ENCODE data around the gene TLX2. TPM values are rescaled to one million over a fixed set of nuclear protein-coding genes. Genes with fewer than 3 reads are reported as not detected.

Gene TLX2
- total and polyA plus RNA-seq, 2 of the 13 experiments (the other 11 are each of a cell fraction or from before 2014, with no cell fraction given), result 0.05 to 0.20 TPM

DNA sequence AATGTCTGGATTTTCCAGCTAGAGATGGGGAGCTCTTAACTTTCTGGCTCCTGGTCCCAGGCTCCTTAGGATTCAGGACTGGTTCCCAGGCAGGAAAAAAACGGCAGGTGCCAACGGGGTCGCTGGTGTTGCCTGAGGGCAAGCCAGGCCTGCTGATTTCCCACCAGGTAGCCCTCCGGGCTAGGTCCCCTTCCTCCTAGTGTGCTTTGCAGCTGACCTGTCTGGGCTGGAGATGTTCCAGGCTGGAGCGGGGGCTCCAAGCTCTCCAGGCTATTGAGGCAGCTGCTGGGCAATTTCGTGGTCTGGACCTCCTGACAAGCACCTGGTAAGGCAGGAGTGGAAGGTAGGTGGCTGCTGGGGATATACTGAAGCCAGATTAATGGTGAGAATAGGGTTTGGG is 39.8 kb upstream of the TLX2 start:
- ATAC-seq, result no peak
- Histone ChIP-seq H3K4me1 (ENCODE audit: insufficient read depth, low read length) (peaks cover 56% of the 10 kb centered on the region), H3K79me2 (ENCODE audit: insufficient read depth, low read length) (peaks cover 12% of the 10 kb centered on the region), H2AFZ (ENCODE audit: low read length) (no peak overlapping the region), H3K4me3 (replicated peaks in 1 of 3; ENCODE audit: insufficient read depth in 1 of 3, low read depth in 2 of 3, low read length in 3 of 3) (no peak overlapping the region), H3K9me3 (ENCODE audit: low read length) (no peaks in the 10 kb centered on the region), H3K27ac (ENCODE audit: extremely low read length, insufficient read depth, low read length) (no peak overlapping the region), H3K4me2 (ENCODE audit: low read depth, low read length) (no peak overlapping the region), H3K27me3 (ENCODE audit: control insufficient read depth in 1 of 2, insufficient read depth in 2 of 2, low read length in 2 of 2) (no peaks in the 10 kb centered on the region; a peak in 1 of 5 replicates), H4K20me1 (ENCODE audit: insufficient read depth, low read length) (no peaks in the 10 kb centered on the region), H3K36me3 (replicated peaks in 1 of 2; ENCODE audit: control insufficient read depth in 1 of 2, insufficient read depth in 2 of 2, low read length in 2 of 2) (peaks cover 7 to 23% of the 10 kb centered on the region in 2 experiments), H3K9ac (ENCODE audit: insufficient read depth, low read depth, low read length) (no peak overlapping the region)
- TF ChIP-seq, protein P1, sequence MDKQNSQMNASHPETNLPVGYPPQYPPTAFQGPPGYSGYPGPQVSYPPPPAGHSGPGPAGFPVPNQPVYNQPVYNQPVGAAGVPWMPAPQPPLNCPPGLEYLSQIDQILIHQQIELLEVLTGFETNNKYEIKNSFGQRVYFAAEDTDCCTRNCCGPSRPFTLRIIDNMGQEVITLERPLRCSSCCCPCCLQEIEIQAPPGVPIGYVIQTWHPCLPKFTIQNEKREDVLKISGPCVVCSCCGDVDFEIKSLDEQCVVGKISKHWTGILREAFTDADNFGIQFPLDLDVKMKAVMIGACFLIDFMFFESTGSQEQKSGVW (CRISPR knock-in tag; IDR thresholded peaks at IDR 0.05; ENCODE audit: borderline replicate concordance), result no peak
- TF ChIP-seq, protein P2, sequence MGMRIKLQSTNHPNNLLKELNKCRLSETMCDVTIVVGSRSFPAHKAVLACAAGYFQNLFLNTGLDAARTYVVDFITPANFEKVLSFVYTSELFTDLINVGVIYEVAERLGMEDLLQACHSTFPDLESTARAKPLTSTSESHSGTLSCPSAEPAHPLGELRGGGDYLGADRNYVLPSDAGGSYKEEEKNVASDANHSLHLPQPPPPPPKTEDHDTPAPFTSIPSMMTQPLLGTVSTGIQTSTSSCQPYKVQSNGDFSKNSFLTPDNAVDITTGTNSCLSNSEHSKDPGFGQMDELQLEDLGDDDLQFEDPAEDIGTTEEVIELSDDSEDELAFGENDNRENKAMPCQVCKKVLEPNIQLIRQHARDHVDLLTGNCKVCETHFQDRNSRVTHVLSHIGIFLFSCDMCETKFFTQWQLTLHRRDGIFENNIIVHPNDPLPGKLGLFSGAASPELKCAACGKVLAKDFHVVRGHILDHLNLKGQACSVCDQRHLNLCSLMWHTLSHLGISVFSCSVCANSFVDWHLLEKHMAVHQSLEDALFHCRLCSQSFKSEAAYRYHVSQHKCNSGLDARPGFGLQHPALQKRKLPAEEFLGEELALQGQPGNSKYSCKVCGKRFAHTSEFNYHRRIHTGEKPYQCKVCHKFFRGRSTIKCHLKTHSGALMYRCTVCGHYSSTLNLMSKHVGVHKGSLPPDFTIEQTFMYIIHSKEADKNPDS (CRISPR knock-in tag; IDR thresholded peaks at IDR 0.05), result 0 out of 2 replicates have a peak, but pooled peaks have one; percentile 24
- TF ChIP-seq ASH2L (IDR thresholded peaks at IDR 0.05; ENCODE audit: insufficient read length, low read depth, low read length), result no peak
- TF ChIP-seq, protein P3, sequence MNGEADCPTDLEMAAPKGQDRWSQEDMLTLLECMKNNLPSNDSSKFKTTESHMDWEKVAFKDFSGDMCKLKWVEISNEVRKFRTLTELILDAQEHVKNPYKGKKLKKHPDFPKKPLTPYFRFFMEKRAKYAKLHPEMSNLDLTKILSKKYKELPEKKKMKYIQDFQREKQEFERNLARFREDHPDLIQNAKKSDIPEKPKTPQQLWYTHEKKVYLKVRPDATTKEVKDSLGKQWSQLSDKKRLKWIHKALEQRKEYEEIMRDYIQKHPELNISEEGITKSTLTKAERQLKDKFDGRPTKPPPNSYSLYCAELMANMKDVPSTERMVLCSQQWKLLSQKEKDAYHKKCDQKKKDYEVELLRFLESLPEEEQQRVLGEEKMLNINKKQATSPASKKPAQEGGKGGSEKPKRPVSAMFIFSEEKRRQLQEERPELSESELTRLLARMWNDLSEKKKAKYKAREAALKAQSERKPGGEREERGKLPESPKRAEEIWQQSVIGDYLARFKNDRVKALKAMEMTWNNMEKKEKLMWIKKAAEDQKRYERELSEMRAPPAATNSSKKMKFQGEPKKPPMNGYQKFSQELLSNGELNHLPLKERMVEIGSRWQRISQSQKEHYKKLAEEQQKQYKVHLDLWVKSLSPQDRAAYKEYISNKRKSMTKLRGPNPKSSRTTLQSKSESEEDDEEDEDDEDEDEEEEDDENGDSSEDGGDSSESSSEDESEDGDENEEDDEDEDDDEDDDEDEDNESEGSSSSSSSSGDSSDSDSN (CRISPR knock-in tag; IDR thresholded peaks at IDR 0.05), result 0 out of 2 replicates have a peak, but pooled peaks have one; percentile 15
- TF ChIP-seq, protein P4, sequence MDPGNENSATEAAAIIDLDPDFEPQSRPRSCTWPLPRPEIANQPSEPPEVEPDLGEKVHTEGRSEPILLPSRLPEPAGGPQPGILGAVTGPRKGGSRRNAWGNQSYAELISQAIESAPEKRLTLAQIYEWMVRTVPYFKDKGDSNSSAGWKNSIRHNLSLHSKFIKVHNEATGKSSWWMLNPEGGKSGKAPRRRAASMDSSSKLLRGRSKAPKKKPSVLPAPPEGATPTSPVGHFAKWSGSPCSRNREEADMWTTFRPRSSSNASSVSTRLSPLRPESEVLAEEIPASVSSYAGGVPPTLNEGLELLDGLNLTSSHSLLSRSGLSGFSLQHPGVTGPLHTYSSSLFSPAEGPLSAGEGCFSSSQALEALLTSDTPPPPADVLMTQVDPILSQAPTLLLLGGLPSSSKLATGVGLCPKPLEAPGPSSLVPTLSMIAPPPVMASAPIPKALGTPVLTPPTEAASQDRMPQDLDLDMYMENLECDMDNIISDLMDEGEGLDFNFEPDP (CRISPR knock-in tag; conservative IDR thresholded peaks at IDR 0.05), result 0 out of 2 replicates have a peak, but pooled peaks have one; percentile 29
- TF ChIP-seq, protein P5, sequence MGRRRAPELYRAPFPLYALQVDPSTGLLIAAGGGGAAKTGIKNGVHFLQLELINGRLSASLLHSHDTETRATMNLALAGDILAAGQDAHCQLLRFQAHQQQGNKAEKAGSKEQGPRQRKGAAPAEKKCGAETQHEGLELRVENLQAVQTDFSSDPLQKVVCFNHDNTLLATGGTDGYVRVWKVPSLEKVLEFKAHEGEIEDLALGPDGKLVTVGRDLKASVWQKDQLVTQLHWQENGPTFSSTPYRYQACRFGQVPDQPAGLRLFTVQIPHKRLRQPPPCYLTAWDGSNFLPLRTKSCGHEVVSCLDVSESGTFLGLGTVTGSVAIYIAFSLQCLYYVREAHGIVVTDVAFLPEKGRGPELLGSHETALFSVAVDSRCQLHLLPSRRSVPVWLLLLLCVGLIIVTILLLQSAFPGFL (CRISPR knock-in tag; IDR thresholded peaks at IDR 0.05), result no peak
- in situ Hi-C loops (cut with HindIII; ENCODE audit: extremely low pct_ligation_motif_present, low pct_unique_long_range_greater_than_20kb), result no loop called here
- no peak for FAIRE-seq
- intact Hi-C loops (cut with micrococcal nuclease; ENCODE audit: unreplicated experiment), result no loop called here
- DNase-seq (ENCODE audit: low spot score), result no peak
- BruUV-seq (replicated peaks), result no TSS peak
- 95% methylated on average over 6 of the region's 6 CpGs for WGBS (ENCODE audit: low lambda C conversion rate)
- ChIA-PET CTCF (ENCODE audit: low intra/inter-chr PET ratio, low total read pairs) (no interaction called here), POLR2A (interaction anchor here (0.6 to 20.6 kb wide), 8 partner anchors 7 to 55 kb away, joined by 3 to 795 read pairs (median 6); partner anchors contain the start of genes AUP1, CCDC142, HTRA2 and INO80B)

Data from HepG2 (cell line).